Measurements from ENCODE around the gene ERICH3.
"Not testable (repeated sequence)": the region's sequence is repeated elsewhere in the genome, so short reads cannot be mapped to it uniquely, and the experiment has no call there.

The ERICH3 gene

GRCh38 chr1:74681449-74681848 is 7.9 kb upstream of the ERICH3 start:
- no peak overlapping the region for H3K4me3 ChIP-seq (ENCODE audit: low read depth, low read length)

GRCh38 chr1:74681001-74681400 is 7.4 kb upstream of the ERICH3 start:
- H3K4me3 ChIP-seq (ENCODE audit: low read depth, low read length) = no peak overlapping the region

GRCh38 chr1:74679811-74680210 is 6.2 kb upstream of the ERICH3 start:
- no peak overlapping the region for H3K4me3 ChIP-seq (ENCODE audit: low read depth, low read length)

- H3K4me3 ChIP-seq (ENCODE audit: low read depth, low read length) = no peak overlapping the region
Observed at GRCh38 chr1:74677926-74678325, 4.3 kb upstream of the ERICH3 start.

GRCh38 chr1:74674278-74675048 is 871 bp upstream of the ERICH3 start:
- H3K4me3 ChIP-seq (ENCODE audit: low read depth, low read length) = no peak overlapping the region

GRCh38 chr1:74670866-74671265 is 2.7 kb downstream of the ERICH3 start:
- not testable (repeated sequence) for H3K4me3 ChIP-seq (ENCODE audit: low read depth, low read length)

GRCh38 chr1:74654708-74655107 is 18.9 kb downstream of the ERICH3 start:
- no peak overlapping the region for H3K4me3 ChIP-seq (ENCODE audit: low read depth, low read length)

GRCh38 chr1:74652711-74653139 is 20.9 kb downstream of the ERICH3 start:
- H3K4me3 ChIP-seq (ENCODE audit: low read depth, low read length) = no peak overlapping the region

DNA sequence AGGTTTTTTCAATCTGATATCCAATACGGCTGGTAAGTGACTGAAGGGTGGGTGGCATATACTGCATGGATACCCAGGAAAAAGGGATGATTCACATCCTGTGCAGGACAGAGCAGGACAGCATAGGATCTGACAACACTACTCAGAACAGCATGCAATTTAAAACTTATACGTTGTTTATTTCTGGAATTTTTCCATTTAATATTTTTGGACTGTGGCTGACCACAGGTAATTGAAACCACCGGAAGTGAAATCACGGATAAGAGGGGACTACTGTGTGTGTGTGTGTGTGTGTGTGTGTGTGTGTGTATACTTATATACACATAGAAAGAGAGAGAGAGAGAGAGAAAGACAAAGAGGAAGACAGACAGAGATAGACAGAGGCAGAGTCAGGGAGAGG is 23.0 kb downstream of the ERICH3 start:
- no peak overlapping the region for H3K4me3 ChIP-seq (ENCODE audit: low read depth, low read length)

GRCh38 chr1:74641876-74642275 is 31.7 kb downstream of the ERICH3 start:
- H3K4me3 ChIP-seq (ENCODE audit: low read depth, low read length) = no peak overlapping the region

GRCh38 chr1:74641161-74641560 is 32.4 kb downstream of the ERICH3 start:
- H3K4me3 ChIP-seq (ENCODE audit: low read depth, low read length) = no peak overlapping the region

GRCh38 chr1:74637296-74637695 is 36.3 kb downstream of the ERICH3 start:
- no peak overlapping the region for H3K4me3 ChIP-seq (ENCODE audit: low read depth, low read length)

GRCh38 chr1:74629283-74629682 is 44.3 kb downstream of the ERICH3 start:
- no peak overlapping the region for H3K4me3 ChIP-seq (ENCODE audit: low read depth, low read length)

DNA sequence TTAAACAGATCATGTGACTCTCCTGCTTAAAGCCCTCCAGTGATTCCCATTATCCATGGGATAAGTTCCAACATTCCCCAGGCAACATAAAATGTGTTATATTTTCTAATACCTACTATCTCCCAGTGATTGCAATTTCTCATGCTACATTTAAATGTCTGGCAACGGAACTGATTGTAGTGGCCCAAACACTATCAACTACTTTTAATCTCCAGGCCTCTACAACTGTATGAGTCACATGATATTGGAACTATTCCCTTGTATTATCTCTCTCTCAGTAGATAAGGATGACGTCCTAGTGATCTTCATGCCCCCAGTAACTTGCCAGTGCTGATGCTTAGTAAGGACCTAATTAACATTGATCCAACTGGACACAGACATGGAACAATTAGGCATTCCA is 49.9 kb downstream of the ERICH3 start:
- H3K4me3 ChIP-seq (ENCODE audit: low read depth, low read length) = no peak overlapping the region

DNA sequence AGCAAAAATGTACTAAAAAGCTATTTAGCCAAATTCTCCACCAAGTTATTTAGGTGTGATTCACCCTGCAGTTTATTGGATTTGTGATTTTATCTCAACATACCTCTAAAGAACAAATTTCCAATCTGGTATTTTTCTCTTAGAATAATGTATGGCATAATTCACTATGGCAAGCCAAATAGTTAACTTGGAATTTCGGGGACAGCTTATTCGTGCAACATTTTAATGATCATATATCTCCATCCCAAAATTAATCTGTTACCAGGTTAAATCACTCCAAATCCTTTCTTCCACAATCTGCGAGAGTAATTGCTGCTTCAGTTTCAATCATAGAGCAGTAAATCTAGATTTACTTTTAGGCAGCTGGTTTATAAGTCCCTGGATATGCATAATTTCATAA is 53.4 kb downstream of the ERICH3 start:
- no peak overlapping the region for H3K4me3 ChIP-seq (ENCODE audit: low read depth, low read length)

DNA sequence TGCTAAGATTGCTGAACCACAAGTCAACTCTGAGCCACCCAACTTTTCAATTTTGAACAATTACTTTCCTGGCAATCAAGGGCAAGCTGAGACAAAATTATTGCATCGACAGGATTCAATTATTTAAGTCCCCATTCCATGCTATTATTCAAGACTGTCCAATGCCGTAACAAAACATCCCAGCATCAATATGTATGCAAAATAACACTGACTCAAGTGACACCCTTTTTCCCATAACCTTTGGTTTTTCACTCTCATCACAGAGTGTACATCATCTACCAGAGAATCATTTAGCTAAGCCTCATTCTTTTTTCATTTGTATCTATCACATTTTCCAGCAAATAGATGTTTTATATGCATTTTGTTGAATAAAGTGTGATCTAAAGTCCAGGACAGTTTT is 54.6 kb downstream of the ERICH3 start:
- no peak overlapping the region for H3K4me3 ChIP-seq (ENCODE audit: low read depth, low read length)

GRCh38 chr1:74613894-74614293 is 59.7 kb downstream of the ERICH3 start:
- no peak overlapping the region for H3K4me3 ChIP-seq (ENCODE audit: low read depth, low read length)

- H3K4me3 ChIP-seq (ENCODE audit: low read depth, low read length) = no peak overlapping the region
Observed at GRCh38 chr1:74611887-74612286, 61.7 kb downstream of the ERICH3 start.

DNA sequence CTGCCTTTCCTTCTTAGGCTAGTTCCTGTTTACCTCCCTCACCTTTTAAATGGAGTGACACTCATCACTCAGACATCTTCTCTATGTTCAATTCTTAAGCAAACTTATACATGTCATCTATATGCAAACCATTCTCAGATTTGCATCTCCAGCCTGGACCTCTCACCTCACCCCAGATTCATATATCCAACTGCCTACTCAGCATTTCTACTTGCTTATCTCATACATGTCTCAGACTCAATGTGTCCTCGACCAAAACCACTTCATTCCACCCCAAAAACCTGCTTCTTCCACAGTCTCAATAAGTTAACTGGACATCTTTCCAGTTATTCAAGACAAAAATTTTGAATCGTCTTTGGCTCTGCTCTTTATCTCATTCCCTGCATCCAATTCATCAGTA is 62.6 kb downstream of the ERICH3 start:
- H3K4me3 ChIP-seq (ENCODE audit: low read depth, low read length) = no peak overlapping the region

DNA sequence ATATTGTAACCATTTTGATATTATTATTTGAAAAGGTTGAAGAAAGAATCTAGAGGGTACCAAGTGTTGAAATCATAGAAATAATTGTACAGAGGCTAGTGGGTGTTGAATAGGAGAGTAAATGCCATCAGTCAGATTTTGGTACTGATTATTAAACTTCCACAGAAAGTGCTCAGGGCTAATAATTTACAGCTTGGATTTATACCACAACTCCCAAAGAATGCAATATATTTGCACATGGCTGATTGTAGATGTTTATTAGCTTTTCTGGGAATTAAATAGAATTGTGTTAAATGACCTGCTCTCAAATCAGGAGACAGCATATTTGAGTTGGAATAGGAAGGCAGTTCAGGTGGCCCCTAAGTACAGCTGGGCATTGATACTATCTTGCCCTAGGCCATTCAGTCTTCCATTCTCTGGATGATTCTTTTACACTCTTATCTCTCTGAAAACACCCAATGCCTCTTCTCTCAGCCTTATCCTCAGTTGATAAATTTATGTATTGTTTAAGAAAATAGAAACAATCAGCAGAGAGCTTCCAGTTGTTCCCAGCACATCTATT is 63.7 kb downstream of the ERICH3 start:
- no peak overlapping the region for H3K4me3 ChIP-seq (ENCODE audit: low read depth, low read length)

DNA sequence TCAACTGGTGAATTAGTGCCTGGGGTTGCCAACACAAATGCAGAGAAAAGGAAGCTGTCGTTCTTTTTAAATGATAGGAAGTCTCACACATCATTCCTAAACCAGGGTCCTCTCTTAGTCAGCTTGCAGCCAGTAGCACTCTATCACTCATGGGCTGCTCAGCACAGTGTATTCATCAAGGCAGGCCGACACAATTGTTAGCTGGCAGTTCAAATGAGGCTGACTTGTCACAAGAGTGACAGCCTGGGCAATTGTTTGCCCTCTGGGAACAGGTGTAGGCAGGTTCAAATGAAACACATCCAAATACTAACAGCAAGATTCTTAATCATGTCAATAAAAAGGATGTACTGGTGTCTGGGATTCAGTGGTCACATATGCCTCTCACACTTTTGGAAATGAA is 76.9 kb downstream of the ERICH3 start:
- H3K4me3 ChIP-seq (ENCODE audit: low read depth, low read length) = no peak overlapping the region

- H3K4me3 ChIP-seq (ENCODE audit: low read depth, low read length) = no peak overlapping the region
Observed at GRCh38 chr1:74593887-74594866, 79.4 kb downstream of the ERICH3 start.
